ENCODE results near the gene AP1M2. TPM values are rescaled to one million over a fixed set of nuclear protein-coding genes. Genes with fewer than 3 reads are reported as not detected.
"Not testable (repeated sequence)": the region's sequence is repeated elsewhere in the genome, so short reads cannot be mapped to it uniquely, and the experiment has no call there.

The AP1M2 gene
- total and polyA plus RNA-seq, 4 donors, result 0.05 to 15.0 TPM; not detected in 2

DNA sequence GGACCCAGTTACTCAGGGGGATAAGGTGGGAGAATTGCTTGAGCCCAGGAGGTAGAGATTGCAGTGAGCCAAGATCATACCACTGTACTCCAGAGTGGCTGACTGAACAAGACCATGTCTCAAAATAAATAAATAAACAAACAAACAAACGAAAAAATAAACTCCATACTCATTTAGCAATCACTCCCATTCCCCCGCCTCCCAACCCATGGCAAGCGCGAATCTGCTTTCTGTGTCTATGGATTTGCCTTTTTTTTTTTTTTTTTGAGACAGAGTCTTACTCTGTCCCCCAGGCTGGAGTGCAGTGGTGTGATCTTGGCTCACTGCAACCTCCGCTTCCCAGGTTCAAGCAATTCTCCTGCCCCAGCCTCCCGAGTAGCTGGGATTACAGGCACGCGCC lies 60.2 kb downstream of the AP1M2 start:
- H3K9me3 ChIP-seq (ENCODE audit: control insufficient read depth, low read length); H3K27ac ChIP-seq (ENCODE audit: low read depth in 1 of 2, low read length in 2 of 2); ATAC-seq (ENCODE audit: low FRiP score); H3K36me3 ChIP-seq (ENCODE audit: control insufficient read depth in 1 of 2, insufficient read depth in 2 of 2, low read length in 1 of 2); DNase-seq; H3K4me3 ChIP-seq (ENCODE audit: low read length in 2 of 2); intact Hi-C loops (cut with DNase I); H3K4me1 ChIP-seq (ENCODE audit: control insufficient read depth in 1 of 2, insufficient read depth in 2 of 2, low read length in 2 of 2); H3K27me3 ChIP-seq (ENCODE audit: control insufficient read depth in 1 of 2, insufficient read depth in 2 of 2, low read length in 1 of 2): not testable (repeated sequence)
- 92 to 93% methylated on average over 8 of the region's 8 CpGs for WGBS, 2 donors

DNA sequence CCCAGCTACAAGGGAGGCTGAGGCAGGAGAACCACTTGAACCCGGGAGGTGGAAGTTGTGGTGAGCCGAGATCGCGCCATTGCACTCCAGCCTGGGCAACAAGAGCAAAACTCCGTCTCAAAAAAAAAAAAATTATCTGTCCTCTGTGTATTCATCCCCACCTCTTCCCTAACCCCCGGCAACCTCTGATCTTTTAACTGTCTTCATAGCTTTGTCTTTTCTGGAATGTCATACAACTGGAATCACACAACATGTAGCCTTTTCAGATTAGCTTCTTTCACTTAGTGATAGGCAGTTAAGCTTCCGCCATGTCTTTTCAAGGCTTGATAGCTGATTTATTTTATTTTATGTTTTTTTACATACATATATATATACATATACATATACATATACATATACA lies 61.5 kb downstream of the AP1M2 start:
- 95 to 97% methylated on average over 7 of the region's 7 CpGs for WGBS, 2 donors
- Histone ChIP-seq H3K9me3 (ENCODE audit: control insufficient read depth, low read length) (no peaks in the 10 kb centered on the region), H3K4me3 (ENCODE audit: low read length in 2 of 2) (no peak overlapping the region), H3K36me3 (ENCODE audit: control insufficient read depth in 1 of 2, insufficient read depth in 2 of 2, low read length in 1 of 2) (no peaks in the 10 kb centered on the region), H3K27me3 (ENCODE audit: control insufficient read depth in 1 of 2, insufficient read depth in 2 of 2, low read length in 1 of 2) (no peaks in the 10 kb centered on the region), H3K27ac (ENCODE audit: low read depth in 1 of 2, low read length in 2 of 2) (no peak overlapping the region), H3K4me1 (ENCODE audit: control insufficient read depth in 1 of 2, insufficient read depth in 2 of 2, low read length in 2 of 2) (no peaks in the 10 kb centered on the region)
- DNase-seq (no peak), ATAC-seq (ENCODE audit: low FRiP score) (no peak)
- intact Hi-C loops (cut with DNase I), result no loop called here

- Histone ChIP-seq H3K36me3 (ENCODE audit: control insufficient read depth in 1 of 2, insufficient read depth in 2 of 2, low read length in 1 of 2) (no peaks in the 10 kb centered on the region), H3K4me3 (ENCODE audit: low read length in 2 of 2) (no peak overlapping the region), H3K27me3 (ENCODE audit: control insufficient read depth in 1 of 2, insufficient read depth in 2 of 2, low read length in 1 of 2) (no peaks in the 10 kb centered on the region), H3K9me3 (ENCODE audit: control insufficient read depth, low read length) (no peaks in the 10 kb centered on the region), H3K27ac (ENCODE audit: low read depth in 1 of 2, low read length in 2 of 2) (no peak overlapping the region), H3K4me1 (ENCODE audit: control insufficient read depth in 1 of 2, insufficient read depth in 2 of 2, low read length in 2 of 2) (no peaks in the 10 kb centered on the region)
- 79 to 91% methylated on average over 3 of the region's 3 CpGs for WGBS, 2 donors
- no peak for ATAC-seq (ENCODE audit: low FRiP score)
- DNase-seq, result no peak
- intact Hi-C loops (cut with DNase I), result no loop called here
Measured at GRCh38 chr19:10523135-10523636, 63.9 kb downstream of the AP1M2 start.

Small RNA genes lying within 50 kb of the gene (microRNA-seq; reads per million reads assigned to microRNA genes)
- 0 reads per million in 2 donors for gene MIR1238

Other genes starting within 250 kb of the AP1M2 start
- 10 to 100 TPM; 10.1 to 10.5 TPM for gene ICAM3, start 247.7 kb downstream of the AP1M2 start, total RNA-seq
- gene ICAM3, start 247.7 kb downstream of the AP1M2 start, polyA plus RNA-seq, result 1 to 10 TPM; 6.3 to 7.8 TPM
- 100 to 1,000 TPM in 1 of 2 donors, 10 to 100 TPM in 1; 84.5 to 128 TPM for gene TYK2, start 206.7 kb downstream of the AP1M2 start, total RNA-seq
- 100 to 1,000 TPM in 1 of 2 donors, 10 to 100 TPM in 1; 33.2 to 253 TPM for gene TYK2, start 206.7 kb downstream of the AP1M2 start, polyA plus RNA-seq
- gene CDC37, start 183.8 kb downstream of the AP1M2 start, total RNA-seq, result 100 to 1,000 TPM; 124 to 146 TPM
- 100 to 1,000 TPM; 121 to 260 TPM for gene CDC37, start 183.8 kb downstream of the AP1M2 start, polyA plus RNA-seq
- 10 to 100 TPM; 12.3 to 30.2 TPM for gene PDE4A, start 166.8 kb downstream of the AP1M2 start, total RNA-seq
- 10 to 100 TPM in 1 of 2 donors, 1 to 10 TPM in 1; 8.6 to 13.6 TPM for gene PDE4A, start 166.8 kb downstream of the AP1M2 start, polyA plus RNA-seq
- 10 to 100 TPM; 43.6 to 62.8 TPM for gene KEAP1, start 84.0 kb downstream of the AP1M2 start, total RNA-seq
- 10 to 100 TPM; 30.9 to 56.2 TPM for gene KEAP1, start 84.0 kb downstream of the AP1M2 start, polyA plus RNA-seq
- gene S1PR5, start 69.9 kb downstream of the AP1M2 start, total RNA-seq, result under 1 TPM; 0.39 to 0.99 TPM
- gene S1PR5, start 69.9 kb downstream of the AP1M2 start, polyA plus RNA-seq, result 1 to 10 TPM; 1.3 to 1.6 TPM
- 10 to 100 TPM; 14.0 to 17.2 TPM for gene ATG4D, start 43.4 kb downstream of the AP1M2 start, total RNA-seq
- 10 to 100 TPM; 17.7 to 42.6 TPM for gene ATG4D, start 43.4 kb downstream of the AP1M2 start, polyA plus RNA-seq
- 10 to 100 TPM; 15.8 to 18.9 TPM for gene KRI1, start 21.3 kb downstream of the AP1M2 start, total RNA-seq
- gene KRI1, start 21.3 kb downstream of the AP1M2 start, polyA plus RNA-seq, result 10 to 100 TPM in 1 of 2 donors, 1 to 10 TPM in 1; 6.4 to 41.0 TPM
- 10 to 100 TPM; 11.8 to 19.2 TPM for gene CDKN2D, start 18.3 kb downstream of the AP1M2 start, total RNA-seq
- 10 to 100 TPM; 17.9 to 23.0 TPM for gene CDKN2D, start 18.3 kb downstream of the AP1M2 start, polyA plus RNA-seq
- 100 to 1,000 TPM; 158 to 176 TPM for gene SLC44A2, start 38.2 kb upstream of the AP1M2 start, total RNA-seq
- 100 to 1,000 TPM in 1 of 2 donors, 10 to 100 TPM in 1; 30.9 to 146 TPM for gene SLC44A2, start 38.2 kb upstream of the AP1M2 start, polyA plus RNA-seq
- gene ILF3, start 67.0 kb upstream of the AP1M2 start, total RNA-seq, result 100 to 1,000 TPM; 168 to 190 TPM
- 100 to 1,000 TPM in 1 of 2 donors, 10 to 100 TPM in 1; 40.2 to 111 TPM for gene ILF3, start 67.0 kb upstream of the AP1M2 start, polyA plus RNA-seq
- 10 to 100 TPM; 25.0 to 31.5 TPM for gene QTRT1, start 114.1 kb upstream of the AP1M2 start, total RNA-seq
- 100 to 1,000 TPM in 1 of 2 donors, 10 to 100 TPM in 1; 54.2 to 243 TPM for gene QTRT1, start 114.1 kb upstream of the AP1M2 start, polyA plus RNA-seq
- 100 to 1,000 TPM; 118 to 160 TPM for gene DNM2, start 130.8 kb upstream of the AP1M2 start, total RNA-seq
- gene DNM2, start 130.8 kb upstream of the AP1M2 start, polyA plus RNA-seq, result 10 to 100 TPM; 51.7 to 89.7 TPM
- gene TMED1, start 248.9 kb upstream of the AP1M2 start, total RNA-seq, result 10 to 100 TPM; 14.4 to 17.9 TPM
- gene TMED1, start 248.9 kb upstream of the AP1M2 start, polyA plus RNA-seq, result 10 to 100 TPM; 29.2 to 34.4 TPM